Activated naive CD4-positive, alpha-beta T cell (primary cell): Measurements from ENCODE around the gene INSIG2.

ENCODE experiments used
- DNase-seq, 4 experiments: peaks; one replicate each; lab custom pipeline; 2025; lab: John Stamatoyannopoulos, UW

Gene INSIG2

GRCh38 chr2:118127250-118127649 lies 39.0 kb downstream of the INSIG2 start:
- no peak for DNase-seq

GRCh38 chr2:118128826-118129225 lies 40.6 kb downstream of the INSIG2 start:
- no peak for DNase-seq

GRCh38 chr2:118130385-118130784 lies 42.1 kb downstream of the INSIG2 start:
- no peak for DNase-seq

GRCh38 chr2:118131771-118132170 lies 43.5 kb downstream of the INSIG2 start:
- DNase-seq: no peak

GRCh38 chr2:118133916-118134315 lies 45.6 kb downstream of the INSIG2 start:
- no peak for DNase-seq

GRCh38 chr2:118134650-118135049 lies 46.4 kb downstream of the INSIG2 start:
- DNase-seq: no peak

GRCh38 chr2:118145207-118145606 lies 56.9 kb downstream of the INSIG2 start:
- DNase-seq: no peak

- no peak for DNase-seq
Measured at GRCh38 chr2:118145806-118146205, 57.5 kb downstream of the INSIG2 start.

GRCh38 chr2:118146315-118147283 lies 58.3 kb downstream of the INSIG2 start:
- DNase-seq: no peak

GRCh38 chr2:118148133-118148532 lies 59.9 kb downstream of the INSIG2 start:
- no peak for DNase-seq

- DNase-seq: no peak
Measured at GRCh38 chr2:118148809-118149208, 60.5 kb downstream of the INSIG2 start.

- no peak for DNase-seq
Measured at GRCh38 chr2:118150294-118150693, 62.0 kb downstream of the INSIG2 start.

- DNase-seq: no peak
Measured at GRCh38 chr2:118151831-118152230, 63.6 kb downstream of the INSIG2 start.

GRCh38 chr2:118153433-118153832 lies 65.2 kb downstream of the INSIG2 start:
- no peak for DNase-seq

GRCh38 chr2:118154176-118154575 lies 65.9 kb downstream of the INSIG2 start:
- DNase-seq: no peak
